Activated naive CD4-positive, alpha-beta T cell treated with Interleukin-2 at 50 U/mL for 16 hours (primary cell): ENCODE measurements around the gene GSG1L2.

ENCODE experiments used
- DNase-seq: peaks from one replicate; pipeline ENCODE4 v3.0.0-alpha.2; 2020

Gene GSG1L2

GRCh38 chr17:9824797-9825338, 3.0 kb upstream of the GSG1L2 start:
- DNase-seq = no peak

GRCh38 chr17:9824094-9824493, 2.2 kb upstream of the GSG1L2 start:
- DNase-seq = no peak

GRCh38 chr17:9820448-9820847, 1.4 kb downstream of the GSG1L2 start:
- no peak for DNase-seq

DNA sequence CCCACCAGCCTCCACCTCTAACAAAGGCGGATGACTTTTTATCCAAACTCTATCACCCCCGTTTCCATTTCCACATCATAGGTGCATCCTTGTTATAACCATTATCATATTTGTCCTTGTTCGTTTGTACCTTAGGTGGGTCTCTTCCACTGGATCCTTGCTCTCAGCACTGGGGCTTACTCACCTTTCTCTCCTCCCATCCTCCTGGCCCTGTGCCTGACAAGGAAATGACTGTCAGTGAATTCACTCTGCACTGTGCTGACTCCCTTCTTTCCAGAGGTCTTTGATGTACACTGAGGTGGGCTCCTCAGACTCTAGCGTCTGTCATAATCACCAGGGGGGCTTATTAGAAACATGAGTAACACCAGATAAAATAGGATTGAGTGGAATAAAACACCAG, 3.1 kb downstream of the GSG1L2 start:
- no peak for DNase-seq

GRCh38 chr17:9817086-9817485, 4.8 kb downstream of the GSG1L2 start:
- no peak for DNase-seq

- DNase-seq = no peak
Observed at GRCh38 chr17:9816472-9816871, 5.4 kb downstream of the GSG1L2 start.

- no peak for DNase-seq
Observed at GRCh38 chr17:9814337-9814945, 7.4 kb downstream of the GSG1L2 start.

GRCh38 chr17:9813166-9813565, 8.7 kb downstream of the GSG1L2 start:
- no peak for DNase-seq

DNA sequence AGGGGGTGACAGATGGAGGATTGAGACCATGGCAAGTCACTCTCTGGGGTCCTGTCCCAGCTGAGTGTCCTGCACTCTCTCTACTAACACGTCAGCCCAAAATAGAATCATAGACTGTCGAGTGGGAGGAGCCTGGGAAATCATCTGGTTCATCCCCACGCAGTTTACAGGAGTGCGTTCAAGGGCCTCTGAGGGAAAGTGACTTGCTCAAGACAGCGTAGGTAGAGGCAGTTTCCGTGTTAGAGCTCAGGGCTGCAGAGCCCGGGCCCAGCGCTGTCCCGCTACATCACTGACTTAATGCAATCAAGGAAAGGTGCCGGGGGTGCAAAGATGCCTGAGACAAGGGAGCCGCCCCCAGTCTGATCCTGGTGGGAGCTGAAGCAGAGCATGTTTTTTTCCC, 10.3 kb downstream of the GSG1L2 start:
- DNase-seq = no peak

DNA sequence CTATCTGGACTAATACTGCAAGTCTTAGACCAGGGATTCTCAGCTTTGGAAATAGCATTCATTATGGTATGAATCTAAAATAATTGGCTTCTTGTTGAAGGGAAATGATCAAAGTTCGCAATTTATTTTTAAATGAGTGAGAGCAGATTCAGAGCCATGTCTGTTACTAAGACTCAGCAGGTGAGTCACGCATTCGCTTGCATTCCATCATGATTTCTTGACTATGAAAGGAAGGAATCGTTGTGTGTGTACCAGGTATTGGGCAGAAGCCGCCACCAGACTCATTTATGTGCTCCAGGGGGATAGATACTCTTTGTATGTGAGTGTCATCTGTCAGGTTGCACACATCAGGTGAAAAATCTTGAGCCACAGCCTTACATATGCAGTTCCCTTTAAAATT, 10.8 kb downstream of the GSG1L2 start:
- no peak for DNase-seq

GRCh38 chr17:9810100-9810949, 11.6 kb downstream of the GSG1L2 start:
- no peak for DNase-seq

GRCh38 chr17:9809409-9809808, 12.5 kb downstream of the GSG1L2 start:
- no peak for DNase-seq

DNA sequence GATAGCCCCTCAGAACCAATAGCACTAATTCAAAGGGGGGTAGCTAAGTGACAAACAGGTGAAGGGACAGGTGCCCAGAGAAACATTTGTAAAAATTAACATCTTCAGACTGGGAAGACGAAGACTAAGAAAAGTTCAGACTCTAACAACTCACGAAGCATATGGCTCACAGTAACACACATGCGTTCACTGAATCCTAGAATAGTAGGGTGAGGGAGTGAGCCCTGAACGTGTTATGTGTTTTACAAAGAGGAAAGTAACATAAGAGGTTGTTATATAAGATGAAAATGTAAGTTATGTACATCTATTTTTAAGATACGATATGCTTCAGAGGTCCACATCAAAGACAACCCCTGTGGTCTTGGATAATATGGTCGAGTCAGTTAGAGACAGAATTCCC, 15.2 kb downstream of the GSG1L2 start:
- no peak for DNase-seq

GRCh38 chr17:9805769-9806168, 16.1 kb downstream of the GSG1L2 start:
- no peak for DNase-seq

GRCh38 chr17:9802697-9803096, 19.2 kb downstream of the GSG1L2 start:
- DNase-seq = no peak

- no peak for DNase-seq
Observed at GRCh38 chr17:9802294-9802693, 19.6 kb downstream of the GSG1L2 start.

DNA sequence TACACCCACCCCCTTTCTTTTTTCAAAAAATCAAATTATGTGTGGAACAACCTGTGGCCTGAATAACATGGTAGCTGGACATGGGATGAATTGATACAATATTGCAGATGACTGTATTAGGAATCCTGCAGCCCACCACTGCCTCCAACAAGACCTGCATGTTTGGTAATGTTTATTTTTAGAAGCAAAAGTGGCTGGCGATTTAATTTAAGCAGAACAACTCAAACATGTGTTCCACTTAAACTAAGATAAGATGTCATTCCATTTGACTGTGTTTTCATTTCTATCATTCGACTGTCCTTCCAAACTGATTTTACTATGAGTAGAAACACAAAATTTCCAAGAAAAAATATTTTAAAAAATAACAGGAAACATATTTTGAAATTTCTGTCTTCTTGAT, 20.4 kb downstream of the GSG1L2 start:
- DNase-seq = no peak

GRCh38 chr17:9798724-9799123, 23.2 kb downstream of the GSG1L2 start:
- DNase-seq = no peak

- DNase-seq = no peak
Observed at GRCh38 chr17:9798008-9798407, 23.9 kb downstream of the GSG1L2 start.

DNA sequence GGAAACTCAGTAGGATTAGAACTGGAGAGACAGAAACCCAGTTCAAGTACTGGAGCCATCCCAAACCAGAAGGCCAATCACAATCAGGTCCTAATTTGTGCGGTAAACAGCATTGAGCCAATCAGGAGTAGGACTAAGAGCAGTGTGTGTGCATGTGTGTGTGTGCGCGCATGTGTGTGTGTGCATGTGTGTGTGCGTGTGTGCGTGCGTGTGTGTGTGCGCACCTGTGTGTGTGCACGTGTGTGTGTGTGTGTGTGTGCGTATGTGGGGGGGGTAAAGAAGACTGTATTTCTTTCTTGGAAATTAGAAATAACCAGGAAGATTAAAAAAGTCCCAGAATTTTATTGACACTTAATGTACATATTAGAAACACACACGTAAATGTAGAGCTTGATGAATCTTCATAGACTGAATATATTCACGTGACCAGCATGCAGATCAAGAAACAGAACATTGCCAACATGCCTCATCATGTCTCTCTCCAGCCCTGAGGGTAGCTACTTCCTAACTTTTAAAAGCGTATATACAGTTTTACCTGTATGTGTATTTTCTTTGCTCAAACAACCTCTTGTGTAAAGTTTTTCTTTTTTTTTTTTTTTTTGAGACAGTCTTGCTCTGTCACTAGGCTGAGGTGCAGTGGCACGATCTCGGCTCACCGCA, 29.6 kb downstream of the GSG1L2 start:
- DNase-seq = no peak

GRCh38 chr17:9790889-9791876, 30.7 kb downstream of the GSG1L2 start, which contains the start of gene DHRS7C:
TSS of gene DHRS7C (minus strand) at chr17:9791592. CDS start at chr17:9791284, 308 bp downstream.
- no peak for DNase-seq

GRCh38 chr17:9790316-9790715, 31.6 kb downstream of the GSG1L2 start:
- DNase-seq = no peak
